ENCODE results near the gene MTHFD2L.

Gene MTHFD2L

DNA sequence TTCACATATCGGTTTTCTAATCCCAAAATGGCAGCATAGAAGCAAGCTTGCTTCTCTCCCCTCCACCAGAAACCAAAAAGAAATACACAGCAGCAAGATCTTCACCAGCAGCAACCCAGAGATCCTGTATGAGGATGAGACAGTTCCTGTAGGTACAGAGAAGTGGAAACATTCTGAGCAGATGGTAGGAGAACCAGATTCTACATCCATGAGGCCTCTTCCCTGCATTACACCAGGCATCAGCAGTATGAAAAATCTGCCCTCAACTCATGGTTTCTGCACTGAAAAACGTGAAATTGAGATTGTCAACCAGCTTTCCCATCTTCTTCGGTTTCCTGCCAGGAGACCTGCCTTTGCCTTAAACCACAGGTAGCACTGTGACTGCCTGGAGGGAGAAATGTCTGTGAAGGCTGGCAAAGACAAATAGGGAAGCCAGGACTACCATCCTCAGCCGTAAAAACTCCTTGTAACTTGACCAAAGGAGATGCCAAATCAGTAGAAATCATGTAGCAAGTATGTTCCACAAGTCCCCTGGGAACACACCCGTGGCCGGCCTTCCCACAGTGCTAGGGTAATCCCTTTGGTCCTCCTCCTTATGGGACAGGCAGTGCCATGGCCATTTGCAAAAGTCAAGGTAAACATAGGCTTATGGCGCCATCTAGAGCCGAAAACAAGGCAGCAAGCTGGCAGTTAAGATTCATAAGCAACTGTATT lies 24.0 kb upstream of the MTHFD2L start:
- peak; percentile 90 for DNase-seq

DNA sequence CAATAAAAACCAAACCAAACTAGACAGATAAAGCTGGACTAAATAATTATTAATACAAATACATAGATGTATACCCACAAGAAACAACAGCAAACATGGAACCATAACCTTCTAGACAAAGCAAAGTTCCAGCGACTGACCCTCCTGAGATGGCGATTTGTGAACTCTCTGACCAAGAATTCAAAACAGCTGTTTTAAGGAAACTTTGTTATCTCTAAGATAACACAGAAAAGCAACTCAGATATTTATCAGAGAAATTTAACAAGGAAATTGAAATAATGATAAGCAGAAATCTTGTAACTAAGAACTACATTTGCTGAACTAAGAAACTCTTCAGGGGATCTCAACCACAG lies 23.4 kb upstream of the MTHFD2L start:
- no peak for DNase-seq

DNA sequence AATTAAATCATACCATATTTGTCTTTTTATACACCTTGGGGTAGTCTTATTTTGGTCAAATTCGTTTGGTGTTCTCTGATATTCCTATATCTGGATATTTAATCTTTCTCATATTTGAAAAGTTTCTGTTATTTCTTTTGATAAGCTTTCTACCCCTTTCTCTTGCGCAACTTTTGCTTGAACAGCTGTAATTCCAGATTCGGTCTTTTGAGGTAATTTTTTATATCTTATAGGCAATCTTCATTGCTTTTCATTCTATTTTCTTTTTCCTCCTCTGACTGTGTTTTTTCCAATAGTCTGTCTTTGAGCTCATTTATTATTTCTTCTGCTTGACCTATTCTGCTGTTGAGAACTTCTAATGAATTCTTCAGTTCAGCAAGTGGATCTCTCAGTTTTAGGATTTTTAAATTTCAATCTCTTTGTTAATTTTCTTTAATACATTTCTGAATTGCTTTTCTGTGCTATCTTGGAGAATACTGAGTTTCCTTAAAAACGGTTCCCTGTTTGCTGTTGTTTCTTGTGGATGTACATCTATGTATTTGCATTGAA lies 11.3 kb upstream of the MTHFD2L start:
- no peak for DNase-seq

DNA sequence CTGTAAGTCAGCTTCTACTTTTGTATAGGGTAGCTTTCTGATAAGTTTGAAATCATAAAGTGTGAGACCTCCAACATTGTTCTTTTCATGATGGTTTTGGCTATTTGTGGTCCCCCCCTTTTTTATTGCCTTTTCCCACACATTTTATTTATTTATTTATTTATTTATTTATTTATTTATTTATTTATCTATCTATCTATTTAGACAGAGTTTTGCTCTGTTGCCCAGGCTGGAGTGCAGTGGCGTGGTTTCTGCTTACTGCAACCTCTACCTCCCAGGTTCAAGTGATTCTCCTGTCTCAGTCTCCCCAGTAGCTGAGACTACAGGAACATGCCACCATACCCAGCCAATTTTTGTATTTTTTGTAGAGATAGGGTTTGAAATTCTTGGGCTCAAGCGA lies 9.7 kb upstream of the MTHFD2L start:
- no peak for DNase-seq

DNA sequence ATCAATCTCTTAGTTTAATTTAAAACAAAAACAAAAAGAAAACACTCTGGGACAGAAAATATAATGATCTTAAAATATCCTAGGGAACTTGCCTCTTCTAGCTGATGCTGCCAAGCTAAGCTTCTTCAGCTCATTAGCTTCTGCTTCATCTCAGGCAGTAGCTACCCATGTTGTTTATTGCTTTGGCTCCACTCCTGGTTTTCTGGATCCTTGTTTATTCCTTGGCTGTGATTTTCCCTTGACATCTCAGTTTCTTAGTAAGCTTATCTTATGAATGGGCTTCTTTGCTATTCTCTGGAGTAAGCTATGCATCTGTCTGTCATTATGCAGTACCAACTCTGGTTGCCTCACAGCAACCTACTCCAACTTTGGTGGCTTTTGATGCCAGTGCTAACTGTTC lies 5.1 kb upstream of the MTHFD2L start:
- no peak for DNase-seq

DNA sequence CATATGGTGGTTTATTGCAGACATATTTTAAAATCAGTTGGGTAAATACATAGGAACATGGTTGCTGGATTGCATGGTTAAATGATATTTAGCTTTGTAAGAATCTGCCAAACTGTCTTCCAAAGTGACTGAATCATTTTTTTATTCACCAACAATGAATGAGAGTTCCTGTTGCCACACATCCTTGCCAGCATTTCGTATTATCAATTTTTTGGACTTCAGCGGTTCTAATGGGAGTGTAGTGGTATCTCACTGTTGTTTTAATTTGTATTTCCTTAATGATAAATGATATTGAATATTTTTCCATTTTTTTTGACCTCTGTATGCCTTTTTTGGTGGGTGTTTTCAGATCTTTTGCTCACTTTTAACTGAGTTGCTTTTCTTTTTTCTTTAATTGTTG lies 1.4 kb upstream of the MTHFD2L start:
- no peak for DNase-seq

DNA sequence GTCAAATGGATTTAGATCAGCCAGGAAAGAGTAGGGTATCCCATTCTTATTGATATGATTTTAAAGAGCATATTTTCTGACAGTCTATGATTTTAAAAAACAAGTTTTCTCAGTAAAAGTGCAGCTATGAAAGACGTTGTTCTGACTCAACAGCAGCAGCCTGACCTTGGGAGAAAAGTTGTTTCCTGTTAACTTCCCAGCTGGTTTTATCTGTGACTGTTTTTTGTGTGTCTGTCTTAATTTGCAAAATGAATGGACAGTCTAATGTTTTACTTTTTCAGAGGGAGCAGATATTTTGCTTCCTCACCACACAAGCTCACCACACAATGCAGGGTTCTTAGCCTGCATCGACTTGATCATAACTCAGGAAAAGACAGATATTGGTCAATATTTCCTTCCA lies 764 bp upstream of the MTHFD2L start:
- no peak for DNase-seq

DNA sequence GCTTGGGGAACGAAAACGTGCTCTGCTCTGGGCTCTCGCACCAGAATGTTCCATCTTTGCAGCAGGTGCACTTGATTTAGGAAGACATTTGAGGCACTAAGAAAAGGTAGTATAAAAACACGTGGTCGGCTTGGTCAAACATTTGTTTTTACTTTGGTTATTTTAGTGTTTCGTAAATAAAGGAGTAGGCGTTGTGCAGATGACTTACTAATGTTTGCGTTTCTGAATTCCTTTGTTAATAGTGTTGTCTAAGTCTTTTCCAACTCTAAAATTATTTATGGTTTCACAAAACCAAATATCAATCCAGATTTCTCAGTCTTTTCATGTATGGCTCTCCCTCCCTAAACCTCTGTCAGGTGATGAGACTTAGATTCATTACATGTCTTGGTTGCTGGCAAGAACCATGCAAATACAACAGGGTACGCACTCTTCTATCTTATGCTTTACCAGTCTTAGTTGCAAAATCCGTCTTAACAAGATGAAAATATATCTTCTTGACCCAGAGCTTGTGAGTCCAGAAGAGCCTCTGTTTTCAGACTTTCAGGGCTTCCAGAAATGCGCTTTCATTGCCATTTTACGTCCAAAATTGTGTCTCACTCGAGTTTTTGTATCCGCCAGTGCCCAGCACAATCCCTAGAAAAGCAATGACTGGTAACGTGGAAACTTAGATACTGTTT lies 686 bp downstream of the MTHFD2L start:
- DNase-seq, result peak; percentile 60

DNA sequence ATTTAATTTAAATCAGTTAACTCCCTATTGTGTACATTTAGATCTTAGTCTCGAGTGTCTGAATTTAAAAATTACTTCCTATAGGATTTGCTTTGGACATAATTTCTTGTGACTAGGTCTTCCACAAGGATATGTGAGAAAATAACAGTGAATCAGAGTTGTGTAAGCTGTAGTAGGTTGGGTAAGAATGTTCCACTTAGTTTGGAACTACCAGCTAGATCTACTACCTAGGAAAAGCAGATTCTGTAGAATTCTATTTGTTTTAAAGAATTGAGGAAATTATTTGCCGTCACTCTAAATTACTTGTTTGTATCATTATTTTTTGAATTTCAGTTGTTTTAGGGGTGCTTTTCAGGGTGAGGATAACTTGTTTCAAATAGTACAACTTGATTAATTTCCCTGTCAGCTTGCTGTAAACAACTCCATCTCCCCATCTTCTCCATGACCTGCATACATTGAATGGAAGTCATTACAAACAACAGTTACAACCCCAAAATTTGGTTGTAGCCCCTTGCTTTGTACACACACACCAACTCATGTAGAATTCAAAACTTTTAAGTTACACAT lies 1.3 kb downstream of the MTHFD2L start:
- peak; percentile 59 for DNase-seq

DNA sequence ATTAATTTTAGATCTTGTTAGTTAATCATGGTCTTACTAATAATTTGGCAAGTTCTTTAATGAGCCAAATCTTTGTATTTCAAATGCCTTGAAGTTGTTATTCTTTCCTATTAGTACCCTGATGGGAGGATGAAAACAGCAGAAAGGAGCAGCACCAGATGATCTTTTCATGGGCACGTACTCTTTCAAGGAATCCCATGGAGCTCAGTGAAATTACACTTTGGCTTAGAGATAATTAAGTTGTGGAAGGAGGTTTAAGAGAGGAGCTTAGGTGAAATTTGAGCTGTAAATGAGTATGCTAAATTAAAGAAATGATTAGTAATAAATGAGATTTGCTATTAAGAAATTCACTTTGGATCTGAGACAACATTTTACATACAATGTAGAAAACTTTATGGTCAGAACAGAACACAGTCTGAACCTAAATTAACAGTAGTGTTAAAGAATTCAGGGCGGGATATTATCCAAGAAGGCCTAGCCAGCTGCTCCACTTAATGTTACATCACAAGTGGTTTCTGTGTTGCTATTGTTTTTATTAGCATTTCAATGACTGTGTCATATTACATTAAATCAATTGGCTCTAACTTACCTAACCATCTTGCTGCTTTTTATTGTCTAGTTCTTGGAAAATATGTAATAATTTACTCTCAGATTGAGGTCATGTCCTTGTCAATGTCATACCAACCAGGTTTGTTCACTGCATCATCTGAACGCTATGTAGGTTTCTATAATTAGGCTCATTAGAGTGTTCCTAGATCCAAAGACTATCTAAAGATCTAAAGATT lies 3.9 kb downstream of the MTHFD2L start:
- DNase-seq, result peak; percentile 48

DNA sequence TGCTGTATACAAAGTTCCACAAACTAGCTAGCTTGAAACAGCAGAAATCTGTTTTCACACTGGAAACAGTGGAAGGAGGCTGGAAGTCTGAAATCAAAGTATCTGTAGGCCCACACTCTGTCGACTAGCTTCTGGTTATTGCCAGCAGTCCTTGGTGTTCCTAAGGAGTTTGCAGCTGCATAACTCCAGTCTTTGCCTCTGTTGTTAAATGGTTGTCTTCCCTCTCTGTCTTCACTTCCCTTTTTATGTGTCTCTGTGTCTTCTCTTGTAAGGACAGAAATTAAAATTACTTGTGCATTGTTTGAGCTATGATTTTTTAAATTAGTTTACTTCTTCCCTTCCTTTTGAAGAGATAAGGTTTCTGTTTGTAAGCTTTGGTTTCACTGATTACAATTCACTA lies 8.2 kb downstream of the MTHFD2L start:
- no peak for DNase-seq

DNA sequence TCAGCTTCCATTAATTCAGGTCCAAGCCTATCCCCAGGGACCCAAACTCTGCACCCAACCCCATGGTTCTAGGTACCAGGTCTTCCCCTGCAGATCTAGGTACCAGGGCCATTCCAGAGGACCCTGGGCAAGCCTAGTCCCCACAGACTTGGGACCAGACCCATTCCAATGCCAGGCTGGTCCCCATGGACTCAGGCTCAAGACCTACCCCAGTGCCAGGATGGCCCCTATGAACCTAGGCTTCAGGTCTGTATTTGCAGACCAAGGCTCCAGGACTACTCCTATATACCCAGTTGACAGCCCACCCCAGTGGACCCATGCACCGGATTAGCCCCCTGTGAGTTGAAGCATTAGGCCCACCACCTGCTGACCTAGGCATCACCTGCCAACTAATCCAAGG lies 8.9 kb downstream of the MTHFD2L start:
- no peak for DNase-seq

DNA sequence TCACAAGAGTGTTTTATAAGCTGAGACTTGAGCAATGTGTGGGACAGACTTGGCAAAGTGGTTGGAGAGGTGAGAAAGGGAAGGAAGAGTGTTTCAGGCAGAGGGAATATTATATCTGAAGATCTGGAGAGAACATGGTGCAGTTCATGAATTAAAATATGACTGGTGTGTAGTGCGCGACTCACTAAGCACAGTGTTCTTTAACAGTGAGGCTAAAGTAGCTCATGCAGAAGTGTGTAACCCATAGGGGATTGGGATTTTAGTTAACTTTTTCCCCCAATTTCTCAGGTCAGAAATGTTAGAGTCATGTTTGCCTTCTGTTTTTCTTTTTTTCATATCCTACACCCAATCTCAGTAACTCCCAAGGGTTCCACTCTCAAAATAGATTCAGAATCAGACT lies 9.7 kb downstream of the MTHFD2L start:
- no peak for DNase-seq

DNA sequence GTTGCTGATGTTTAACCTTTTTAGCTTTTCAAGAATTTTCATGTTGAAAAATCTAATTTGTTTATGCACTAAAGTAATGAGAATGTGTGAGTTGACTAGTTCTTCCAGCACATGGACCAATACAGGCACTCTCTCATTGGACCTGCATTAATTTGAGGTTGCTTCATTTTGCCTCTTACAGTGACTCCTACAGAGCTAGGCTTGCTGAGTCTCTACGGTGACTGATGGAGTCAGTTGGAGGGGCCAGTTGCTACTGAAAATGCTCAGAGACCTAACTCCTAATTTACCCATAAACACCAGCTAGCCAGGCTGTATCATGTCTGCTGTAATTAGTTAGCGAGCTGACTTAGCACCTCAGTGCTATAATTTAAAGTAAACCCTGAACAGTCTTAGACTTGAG lies 10.9 kb downstream of the MTHFD2L start:
- no peak for DNase-seq

DNA sequence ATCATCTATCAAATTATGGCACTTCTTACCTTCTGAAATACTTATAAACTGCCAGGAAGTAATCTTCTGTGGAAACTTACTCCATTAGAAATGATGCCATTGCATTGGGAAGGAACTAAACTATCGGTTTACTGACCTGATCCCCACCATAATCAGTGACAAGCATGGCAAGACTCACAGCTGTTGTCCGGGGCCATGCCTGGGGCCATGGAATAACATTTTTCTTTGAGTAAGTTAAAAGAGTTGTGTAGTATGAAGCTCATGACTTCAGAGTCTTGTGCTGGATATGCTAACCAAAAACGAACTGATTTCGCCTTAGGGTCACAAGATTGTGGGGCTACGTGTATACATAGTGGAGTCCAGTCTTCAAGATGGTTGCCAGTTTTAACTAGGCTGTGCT lies 15.4 kb downstream of the MTHFD2L start:
- DNase-seq, result no peak

DNA sequence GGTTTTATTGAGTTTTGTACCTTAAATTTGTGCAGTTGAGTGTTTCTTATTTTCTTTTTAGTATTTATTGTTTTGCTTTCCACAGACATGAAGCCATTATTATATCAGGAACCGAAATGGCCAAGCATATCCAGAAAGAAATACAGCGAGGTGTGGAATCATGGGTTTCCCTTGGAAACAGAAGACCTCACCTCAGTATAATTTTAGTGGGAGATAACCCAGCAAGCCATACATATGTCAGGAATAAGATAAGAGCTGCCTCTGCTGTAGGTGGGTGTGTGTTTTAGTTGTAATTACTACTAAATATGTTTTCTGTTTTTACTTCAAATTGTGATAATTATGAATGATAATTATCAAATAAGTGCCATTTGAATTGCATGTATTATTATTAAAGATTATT lies 16.5 kb downstream of the MTHFD2L start:
- no peak for DNase-seq

DNA sequence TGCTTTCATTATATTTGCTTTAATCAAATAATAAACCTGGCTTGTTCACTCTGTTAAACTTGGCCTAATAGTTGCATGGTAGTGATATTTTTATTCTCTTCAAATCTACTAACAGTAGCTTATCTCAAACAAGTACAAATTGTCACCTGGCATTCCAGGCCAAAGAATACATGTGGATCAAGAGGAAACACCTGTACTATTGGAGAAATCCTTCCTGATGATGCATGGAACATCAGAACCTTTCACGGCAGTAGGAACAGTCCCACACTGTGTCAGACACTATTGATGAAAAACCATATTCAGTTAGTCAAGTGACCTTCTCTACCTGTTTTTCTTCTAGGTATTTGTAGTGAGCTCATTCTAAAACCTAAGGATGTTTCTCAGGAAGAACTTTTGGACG lies 17.0 kb downstream of the MTHFD2L start:
- no peak for DNase-seq

DNA sequence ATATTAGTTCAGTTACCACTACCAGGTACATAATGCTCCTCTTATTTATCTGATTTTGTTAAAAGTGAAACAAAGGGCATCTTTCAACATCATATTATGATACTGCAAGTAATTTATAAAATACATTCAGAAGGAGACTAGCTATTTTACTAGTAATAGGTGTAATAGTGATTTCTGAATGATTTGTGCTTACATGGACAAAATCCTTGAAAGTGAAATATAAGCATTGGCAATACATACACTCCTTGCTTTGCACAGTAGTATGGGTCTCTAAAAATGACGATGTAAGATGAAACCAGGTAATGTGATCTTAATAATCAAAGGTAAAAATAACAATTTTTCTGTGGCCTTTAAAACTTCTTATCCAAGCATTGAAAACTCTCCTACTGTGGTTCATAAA lies 17.5 kb downstream of the MTHFD2L start:
- DNase-seq, result no peak

DNA sequence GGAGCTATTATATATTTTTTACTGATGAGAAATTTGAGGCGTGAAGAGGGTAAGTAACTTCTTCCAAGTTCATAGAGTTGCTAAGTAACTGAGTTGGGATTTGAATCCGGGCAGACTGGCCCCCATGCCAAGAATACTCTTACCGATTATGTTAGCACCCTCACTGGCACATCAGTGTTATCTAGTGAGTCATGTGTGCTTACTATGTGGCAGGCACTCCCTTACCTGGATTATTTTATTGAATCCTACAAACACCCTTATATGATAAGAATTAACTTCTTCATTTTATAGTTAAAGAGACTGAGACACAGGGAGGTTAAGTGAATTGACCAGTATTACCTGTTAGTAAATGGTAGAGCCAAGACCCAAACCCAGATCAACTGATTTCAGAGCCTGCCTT lies 20.9 kb downstream of the MTHFD2L start:
- DNase-seq, result no peak

DNA sequence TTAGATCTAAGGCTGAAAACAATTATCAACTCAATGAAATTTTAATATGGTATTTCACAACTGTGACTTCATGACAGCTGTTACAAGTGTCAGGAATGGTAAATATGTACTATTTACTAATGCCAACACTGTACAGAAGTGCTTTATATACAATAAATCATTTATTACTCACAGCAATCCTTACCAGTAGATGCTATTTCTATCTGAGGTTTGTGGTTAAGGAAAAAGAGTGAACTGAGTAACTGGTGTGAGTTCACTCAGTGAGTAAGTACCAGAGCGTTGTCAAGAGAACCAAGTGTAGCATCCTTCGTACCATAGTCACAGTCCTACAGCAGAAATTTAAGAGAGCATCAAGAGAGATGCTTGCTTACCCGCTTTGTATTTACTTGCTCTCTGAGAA lies 23.3 kb downstream of the MTHFD2L start:
- no peak for DNase-seq

DNA sequence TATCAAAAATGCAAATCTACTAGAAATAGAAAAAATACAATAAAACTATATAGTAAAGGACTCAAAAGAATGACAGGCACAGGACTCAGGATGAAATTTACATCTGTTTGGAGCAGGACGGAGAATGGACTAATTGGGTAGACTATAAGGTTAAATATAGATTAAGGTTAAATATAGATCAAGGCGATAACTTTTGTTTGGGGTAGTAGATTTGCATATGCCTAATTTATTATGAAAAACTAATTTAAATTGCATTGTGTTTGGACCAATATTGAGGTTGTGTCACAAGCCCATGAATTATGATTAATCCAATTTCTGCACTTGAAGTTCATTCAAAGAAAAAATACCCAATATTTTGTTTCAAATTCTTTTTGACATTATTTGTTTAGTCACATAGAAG lies 31.0 kb downstream of the MTHFD2L start:
- no peak for DNase-seq

DNA sequence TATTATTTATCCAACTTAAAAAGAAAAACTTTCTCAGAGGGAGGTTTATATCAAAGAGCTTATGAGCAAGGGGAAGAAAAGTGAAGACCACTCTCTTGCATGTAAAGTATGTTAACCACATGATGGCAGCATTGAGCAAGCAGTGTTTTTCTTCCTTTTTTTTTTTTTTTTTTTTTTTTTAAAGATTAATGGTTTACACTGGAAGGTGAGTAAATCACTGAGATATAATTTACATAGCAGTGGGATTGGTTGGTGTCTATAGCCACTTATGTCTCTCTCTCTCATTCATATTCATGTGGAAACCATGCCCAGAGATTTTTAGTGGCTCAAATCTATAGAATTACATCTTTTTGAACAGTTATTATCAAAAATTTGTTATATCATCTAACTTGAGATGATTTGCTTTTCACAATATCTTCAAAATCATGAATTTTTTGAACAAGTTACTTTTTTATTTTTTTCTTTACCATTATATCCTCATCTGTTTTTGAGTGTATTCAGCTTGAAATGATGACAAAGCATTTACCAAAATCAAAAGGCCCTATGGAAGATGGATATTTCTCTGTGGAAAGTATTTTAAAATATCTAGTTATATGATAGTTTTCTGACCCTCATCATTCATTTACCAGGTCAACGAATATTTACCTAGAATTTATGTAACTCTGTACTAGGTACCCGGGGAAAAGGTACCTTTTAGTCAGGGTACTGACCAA lies 31.6 kb downstream of the MTHFD2L start:
- peak; percentile 65 for DNase-seq

DNA sequence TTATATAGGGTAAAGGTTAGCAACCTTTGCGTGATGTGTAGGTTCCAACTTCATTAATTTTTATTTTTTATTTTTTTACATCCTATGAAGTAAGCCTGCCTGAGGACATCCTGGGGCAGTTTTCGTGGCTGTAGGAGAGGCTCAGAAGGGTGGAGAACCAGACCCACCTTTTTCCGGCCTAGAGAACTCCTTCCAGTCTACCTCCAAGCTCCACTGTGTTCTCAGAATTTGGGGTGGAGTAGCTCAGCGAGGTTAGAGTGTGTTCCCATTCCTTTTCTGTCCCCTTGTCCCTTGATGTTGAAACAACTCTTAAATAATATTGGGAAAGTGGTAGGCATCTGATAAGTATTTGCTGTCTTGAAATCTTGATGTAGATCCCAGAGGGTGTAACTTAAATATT lies 32.4 kb downstream of the MTHFD2L start:
- no peak for DNase-seq

Data from NCI-H510A treated with DMSO at 0.1 percent for 48 hours (cell line).